Panc1 (cell line): ENCODE measurements around the gene KCNN3. TPM values are rescaled to one million over a fixed set of nuclear protein-coding genes. Genes with fewer than 3 reads are reported as not detected.

Experiments
- ATAC-seq: fragments of 200-7000 bp; cut with Tn5 transposase; 2 replicates; pipeline ENCODE4 v1.9.1; 2020; ENCODE audit warnings: mild to moderate bottlenecking, moderate library complexity
- BruUV-seq: library from RNA; stranded (reverse); fragments of 400-500 nt; replicated peaks from 2 replicates; lab custom pipeline; 2021; lab: Mats Ljungman, UMichigan
- CTCF ChIA-PET: fragments of 300-600 bp; sonication (Branson Sonifier 250); formaldehyde crosslinking; loops from one replicate; lab custom pipeline; 2022; ENCODE audit warnings: antibody characterized with exemption; lab: Charles Lee
- POLR2A ChIA-PET: fragments of 300-600 bp; sonication (Branson Sonifier 250); formaldehyde crosslinking; loops from one replicate; lab custom pipeline; 2022; ENCODE audit warnings: antibody characterized with exemption; lab: Charles Lee
- DNase-seq: peaks from one replicate; pipeline ENCODE4 v3.0.0-alpha.2; 2010; ENCODE audit warnings: low read depth, low spot score
- H3K27ac ChIP-seq: 2 replicates; pipeline ENCODE4 v1.5.1; 2011; ENCODE audit warnings: mild to moderate bottlenecking, low read length, inconsistent platforms
- H3K27me3 ChIP-seq: fragments of 200-500 bp; sonication (Bioruptor generic); 2 replicates; pipeline ENCODE4 v1.6.0; 2014; ENCODE audit warnings: low read length, inconsistent platforms; ENCODE audit not compliant: control insufficient read depth, insufficient read depth
- H3K36me3 ChIP-seq: fragments of 200-500 bp; sonication (Bioruptor generic); 2 replicates; pipeline ENCODE4 v1.5.1; 2014; ENCODE audit warnings: inconsistent platforms, mild to moderate bottlenecking, low read length, moderate library complexity; ENCODE audit not compliant: control insufficient read depth, insufficient read depth
- H3K4me1 ChIP-seq: 2 replicates; pipeline ENCODE4 v1.5.1; 2011; ENCODE audit warnings: inconsistent platforms, mild to moderate bottlenecking, low read length, moderate library complexity; ENCODE audit not compliant: control insufficient read depth, insufficient read depth
- H3K4me3 ChIP-seq, 2 experiments: 2 replicates each; pipeline ENCODE4 v1.5.1; 2011 to 2012; ENCODE audit warnings: low read depth in 2 of 2, low read length in 2 of 2, mild to moderate bottlenecking in 2 of 2, inconsistent platforms in 1 of 2, moderate library complexity in 1 of 2
- H3K9me3 ChIP-seq: fragments of 200-500 bp; sonication (Bioruptor generic); 2 replicates; pipeline ENCODE4 v1.5.1; 2014; ENCODE audit warnings: low read depth, mild to moderate bottlenecking, inconsistent platforms, low read length, moderate library complexity; ENCODE audit not compliant: control insufficient read depth, insufficient read depth
- POLR2AphosphoS5 ChIP-seq: IDR thresholded peaks from 2 replicates; pipeline ENCODE4 v1.6.1; 2012; ENCODE audit warnings: mild to moderate bottlenecking, low read depth, low read length, moderate library complexity
- SIN3A ChIP-seq: IDR thresholded peaks from 2 replicates; pipeline ENCODE4 v1.6.1; 2012; ENCODE audit warnings: low read depth, mild to moderate bottlenecking, low read length, moderate library complexity, borderline replicate concordance; ENCODE audit not compliant: insufficient read depth
- TCF7L2 ChIP-seq: IDR thresholded peaks from 2 replicates; pipeline ENCODE4 v1.6.1; 2011; ENCODE audit warnings: mild to moderate bottlenecking, low read depth, low read length, inconsistent platforms
- in situ Hi-C: cut with HindIII; loops from 2 replicates; pipeline ENCODE4 v1.10.0; 2016; ENCODE audit warnings: low sequenced_read_pairs, low pct_unique_long_range_greater_than_20kb
- intact Hi-C: fragments of 100-400 bp; cut with micrococcal nuclease; formaldehyde crosslinking; loops from one replicate; pipeline ENCODE4 v1.10.0; 2022; ENCODE audit not compliant: unreplicated experiment
- total RNA-seq: library from RNA; stranded (reverse); gene quantifications from one replicate; pipeline ENCODE4 v1.2.1, GENCODE V29; 2021; ENCODE audit not compliant: unreplicated experiment
- TF ChIP-seq, protein P1 (sequence below): fragments of 450-650 bp; IDR thresholded peaks from 2 replicates; pipeline ENCODE4 v1.5.1; 2017; ENCODE audit warnings: mild to moderate bottlenecking
- TF ChIP-seq, protein P2 (sequence below), 2 experiments: IDR thresholded peaks; 2 replicates each; pipeline ENCODE4 v1.6.1; 2011 to 2012; ENCODE audit warnings: low read depth in 2 of 2, control low read depth in 1 of 2, low read length in 1 of 2, mild to moderate bottlenecking in 1 of 2, moderate library complexity in 1 of 2; ENCODE audit not compliant: insufficient read depth in 1 of 2

KCNN3 gene
- total RNA-seq, 1 experiment from 2014 or later = 0.05 TPM

DNA sequence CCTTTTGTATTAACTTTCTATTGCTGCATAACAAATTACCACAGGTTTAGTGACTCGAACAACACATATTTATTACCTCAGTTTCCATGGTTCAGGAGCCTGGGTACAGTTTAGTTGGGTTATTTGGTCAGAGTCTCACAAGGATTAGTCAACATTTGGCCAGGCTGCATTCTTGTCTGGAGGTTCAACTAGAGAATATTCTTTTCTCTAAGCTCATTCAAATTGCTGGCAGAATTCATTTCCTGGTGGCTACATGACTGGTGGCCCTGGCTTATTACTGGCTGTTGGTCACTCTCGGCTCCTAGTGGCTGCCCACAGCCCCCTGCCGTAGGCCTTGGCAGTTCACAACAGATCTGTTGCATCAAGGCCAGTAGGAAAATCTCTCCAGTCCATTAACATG lies 181.0 kb downstream of the KCNN3 start:
- no TSS peak for BruUV-seq
- ATAC-seq (no peak), DNase-seq (no peak)
- Histone ChIP-seq H3K36me3 (no peaks in the 10 kb centered on the region), H3K27me3 (peaks cover 10% of the 10 kb centered on the region), H3K9me3 (no peaks in the 10 kb centered on the region), H3K4me3 (no peak overlapping the region), H3K4me1 (no peaks in the 10 kb centered on the region; the same call in 1 of the 2 replicates), H3K27ac (no peak overlapping the region)
- in situ Hi-C loops = no loop called here
- TF ChIP-seq, protein P1, sequence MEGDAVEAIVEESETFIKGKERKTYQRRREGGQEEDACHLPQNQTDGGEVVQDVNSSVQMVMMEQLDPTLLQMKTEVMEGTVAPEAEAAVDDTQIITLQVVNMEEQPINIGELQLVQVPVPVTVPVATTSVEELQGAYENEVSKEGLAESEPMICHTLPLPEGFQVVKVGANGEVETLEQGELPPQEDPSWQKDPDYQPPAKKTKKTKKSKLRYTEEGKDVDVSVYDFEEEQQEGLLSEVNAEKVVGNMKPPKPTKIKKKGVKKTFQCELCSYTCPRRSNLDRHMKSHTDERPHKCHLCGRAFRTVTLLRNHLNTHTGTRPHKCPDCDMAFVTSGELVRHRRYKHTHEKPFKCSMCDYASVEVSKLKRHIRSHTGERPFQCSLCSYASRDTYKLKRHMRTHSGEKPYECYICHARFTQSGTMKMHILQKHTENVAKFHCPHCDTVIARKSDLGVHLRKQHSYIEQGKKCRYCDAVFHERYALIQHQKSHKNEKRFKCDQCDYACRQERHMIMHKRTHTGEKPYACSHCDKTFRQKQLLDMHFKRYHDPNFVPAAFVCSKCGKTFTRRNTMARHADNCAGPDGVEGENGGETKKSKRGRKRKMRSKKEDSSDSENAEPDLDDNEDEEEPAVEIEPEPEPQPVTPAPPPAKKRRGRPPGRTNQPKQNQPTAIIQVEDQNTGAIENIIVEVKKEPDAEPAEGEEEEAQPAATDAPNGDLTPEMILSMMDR = no peak
- TF ChIP-seq POLR2AphosphoS5 (no peak), SIN3A (no peak), TCF7L2 (no peak)
- TF ChIP-seq, protein P2, sequence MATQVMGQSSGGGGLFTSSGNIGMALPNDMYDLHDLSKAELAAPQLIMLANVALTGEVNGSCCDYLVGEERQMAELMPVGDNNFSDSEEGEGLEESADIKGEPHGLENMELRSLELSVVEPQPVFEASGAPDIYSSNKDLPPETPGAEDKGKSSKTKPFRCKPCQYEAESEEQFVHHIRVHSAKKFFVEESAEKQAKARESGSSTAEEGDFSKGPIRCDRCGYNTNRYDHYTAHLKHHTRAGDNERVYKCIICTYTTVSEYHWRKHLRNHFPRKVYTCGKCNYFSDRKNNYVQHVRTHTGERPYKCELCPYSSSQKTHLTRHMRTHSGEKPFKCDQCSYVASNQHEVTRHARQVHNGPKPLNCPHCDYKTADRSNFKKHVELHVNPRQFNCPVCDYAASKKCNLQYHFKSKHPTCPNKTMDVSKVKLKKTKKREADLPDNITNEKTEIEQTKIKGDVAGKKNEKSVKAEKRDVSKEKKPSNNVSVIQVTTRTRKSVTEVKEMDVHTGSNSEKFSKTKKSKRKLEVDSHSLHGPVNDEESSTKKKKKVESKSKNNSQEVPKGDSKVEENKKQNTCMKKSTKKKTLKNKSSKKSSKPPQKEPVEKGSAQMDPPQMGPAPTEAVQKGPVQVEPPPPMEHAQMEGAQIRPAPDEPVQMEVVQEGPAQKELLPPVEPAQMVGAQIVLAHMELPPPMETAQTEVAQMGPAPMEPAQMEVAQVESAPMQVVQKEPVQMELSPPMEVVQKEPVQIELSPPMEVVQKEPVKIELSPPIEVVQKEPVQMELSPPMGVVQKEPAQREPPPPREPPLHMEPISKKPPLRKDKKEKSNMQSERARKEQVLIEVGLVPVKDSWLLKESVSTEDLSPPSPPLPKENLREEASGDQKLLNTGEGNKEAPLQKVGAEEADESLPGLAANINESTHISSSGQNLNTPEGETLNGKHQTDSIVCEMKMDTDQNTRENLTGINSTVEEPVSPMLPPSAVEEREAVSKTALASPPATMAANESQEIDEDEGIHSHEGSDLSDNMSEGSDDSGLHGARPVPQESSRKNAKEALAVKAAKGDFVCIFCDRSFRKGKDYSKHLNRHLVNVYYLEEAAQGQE (IDR thresholded peaks at IDR 0.05; ENCODE audit: insufficient read depth in 1 of 2, low read depth in 2 of 2, low read length in 1 of 2) = no peak
- ChIA-PET CTCF (no interaction called here), POLR2A (no interaction called here)
- intact Hi-C loops = no loop called here

DNA sequence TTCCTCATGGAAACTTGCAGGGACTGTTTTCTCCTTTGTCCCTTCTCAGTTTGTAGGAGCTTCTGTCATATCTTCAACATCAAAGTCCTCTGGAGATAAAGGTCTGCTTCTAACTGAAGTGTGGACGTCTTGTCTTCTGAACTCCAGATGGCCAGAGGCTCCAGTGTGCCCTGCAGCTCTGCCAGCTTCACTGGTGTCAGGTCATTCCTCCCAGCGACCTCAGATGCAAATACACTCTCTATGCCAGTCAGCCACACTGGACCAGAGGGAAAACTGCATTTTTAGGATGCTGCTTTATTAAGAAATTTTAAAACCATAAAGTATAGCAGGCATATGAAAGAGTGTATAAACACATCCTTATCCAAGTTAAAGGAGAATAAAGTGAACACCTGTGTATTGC lies 183.6 kb downstream of the KCNN3 start:
- intact Hi-C loops = no loop called here
- BruUV-seq = no TSS peak
- DNase-seq (no peak), ATAC-seq (no peak)
- H3K36me3 ChIP-seq = no peaks in the 10 kb centered on the region
- H3K4me1 ChIP-seq = no peaks in the 10 kb centered on the region; the same call in 1 of the 2 replicates
- in situ Hi-C loops = no loop called here
- no peak for TF ChIP-seq TCF7L2
- TF ChIP-seq, protein P1 = no peak
- TF ChIP-seq, protein P2 (IDR thresholded peaks at IDR 0.05; ENCODE audit: insufficient read depth in 1 of 2, low read depth in 2 of 2, low read length in 1 of 2) = no peak
- no peak for TF ChIP-seq SIN3A
- TF ChIP-seq POLR2AphosphoS5 = no peak
- no peaks in the 10 kb centered on the region for H3K9me3 ChIP-seq
- H3K27ac ChIP-seq = no peak overlapping the region
- POLR2A ChIA-PET = no interaction called here
- CTCF ChIA-PET = no interaction called here
- H3K4me3 ChIP-seq = no peak overlapping the region
- H3K27me3 ChIP-seq = peaks cover 8% of the 10 kb centered on the region
